ENCODE results near the gene EPHB1.

GRCh38 chr3:135154186-135154585 is 359.1 kb downstream of the EPHB1 start:
- no peak for TF ChIP-seq EZH2 (IDR thresholded peaks at IDR 0.05; ENCODE audit: insufficient read depth, poor library complexity, severe bottlenecking)
- no peak for TF ChIP-seq EZH2phosphoT487 (IDR thresholded peaks at IDR 0.05; ENCODE audit: insufficient read depth, low read depth)
